Upper lobe of left lung (tissue), 4 donors: Measurements from ENCODE around the gene LGALS7.

ENCODE experiments used
- CTCF ChIP-seq, 6 experiments: fragments of 450-650 bp in 4 of 6; fragments of 200-600 bp in 2 of 6; sonication (generic) in 2 of 6; IDR thresholded peaks; one replicate each; pipeline ENCODE4 v1.5.1; 2016 to 2019; ENCODE audit warnings: antibody characterized with exemption in 6 of 6
- POLR2A ChIP-seq, 4 donors: fragments of 450-650 bp; IDR thresholded peaks; one replicate each; pipeline ENCODE4 v1.5.1; 2016 to 2017; ENCODE audit warnings: antibody characterized with exemption in 4 of 4, mild to moderate bottlenecking in 2 of 4
- POLR2AphosphoS5 ChIP-seq, 2 donors: sonication (generic); formaldehyde crosslinking; IDR thresholded peaks; one replicate each; pipeline ENCODE4 v1.5.1; 2017; ENCODE audit warnings: antibody characterized with exemption in 2 of 2

DNA sequence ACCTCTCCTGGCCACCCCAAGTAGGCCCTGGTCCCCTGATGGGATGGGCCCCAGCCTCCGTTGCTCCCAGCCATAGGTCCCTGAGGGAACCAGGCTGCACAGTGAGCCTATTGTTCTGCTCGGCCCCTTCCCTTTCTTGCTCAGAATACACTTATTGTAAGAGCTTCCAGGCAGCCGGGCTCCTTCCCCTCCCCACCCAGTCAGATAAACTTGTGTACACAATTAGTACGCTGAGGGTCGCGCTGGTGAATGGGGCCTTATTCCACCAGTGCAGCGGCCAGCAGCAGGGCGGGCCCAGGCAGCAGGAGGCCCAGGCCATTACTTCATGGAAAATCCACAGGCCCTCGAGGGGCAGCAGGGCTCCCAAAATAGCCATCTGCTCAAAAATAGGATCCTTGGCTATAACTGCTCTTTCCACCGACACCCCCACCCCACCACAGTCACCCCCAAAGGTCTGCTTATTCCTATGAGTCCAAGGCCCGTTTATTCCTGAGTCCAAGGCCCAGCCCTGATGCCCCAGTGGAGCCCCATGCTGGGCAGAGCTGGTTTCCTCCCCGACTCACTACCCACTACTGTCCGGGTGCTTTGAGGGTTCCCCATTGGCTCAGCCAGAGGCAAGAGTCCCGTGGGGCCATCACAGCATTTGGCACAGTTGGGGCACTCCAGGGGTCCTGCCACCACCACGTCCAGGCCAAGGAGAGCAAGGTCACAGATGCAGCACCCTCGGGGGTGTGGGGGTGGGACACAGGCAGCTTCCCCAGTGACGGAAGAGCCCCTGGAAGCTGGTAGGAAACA lies 51.1 kb downstream of the LGALS7 start:
- TF ChIP-seq CTCF (IDR thresholded peaks at IDR 0.05) (no peak), POLR2AphosphoS5 (IDR thresholded peaks at IDR 0.05) (peak in 1 of 2 donors; percentile 26), POLR2A (IDR thresholded peaks at IDR 0.05) (no peak)
